Trophoblast cell (in vitro differentiated cells and primary cell): ENCODE measurements around the gene RAP1B. TPM values are rescaled to one million over a fixed set of nuclear protein-coding genes. Genes with fewer than 3 reads are reported as not detected.

Experiments used
- DNase-seq, 2 donors: peaks; one replicate each; pipeline ENCODE4 v3.0.0-alpha.2; 2016
- H2AFZ ChIP-seq: 2 replicates; pipeline ENCODE4 v1.6.1; 2013; ENCODE audit warnings: low read length, moderate library complexity, mild to moderate bottlenecking; ENCODE audit not compliant: insufficient read depth, poor library complexity
- H2AK5ac ChIP-seq: 2 replicates; pipeline ENCODE4 v1.6.1; 2013; ENCODE audit warnings: mild to moderate bottlenecking, low read length
- H2BK120ac ChIP-seq: 2 replicates; pipeline ENCODE4 v1.6.1; 2013; ENCODE audit warnings: low read length, mild to moderate bottlenecking, moderate library complexity; ENCODE audit not compliant: insufficient read depth, poor library complexity
- H2BK12ac ChIP-seq: 2 replicates; pipeline ENCODE4 v1.6.1; 2013; ENCODE audit warnings: mild to moderate bottlenecking, low read length, moderate library complexity
- H2BK5ac ChIP-seq: 2 replicates; pipeline ENCODE4 v1.6.1; 2013; ENCODE audit warnings: low read length, low read depth, moderate library complexity, mild to moderate bottlenecking; ENCODE audit not compliant: poor library complexity
- H3K14ac ChIP-seq: 2 replicates; pipeline ENCODE4 v1.6.1; 2013; ENCODE audit warnings: mild to moderate bottlenecking, low read length
- H3K18ac ChIP-seq: 2 replicates; pipeline ENCODE4 v1.6.1; 2013; ENCODE audit warnings: mild to moderate bottlenecking, low read length
- H3K23ac ChIP-seq: 2 replicates; pipeline ENCODE4 v1.6.1; 2013; ENCODE audit warnings: low read length
- H3K27ac ChIP-seq: 2 replicates; pipeline ENCODE4 v1.5.1; 2013; ENCODE audit warnings: low read depth, mild to moderate bottlenecking, inconsistent platforms, low read length, moderate library complexity
- H3K27me3 ChIP-seq: 2 replicates; pipeline ENCODE4 v1.6.1; 2013; ENCODE audit warnings: inconsistent platforms, mild to moderate bottlenecking, low read length, moderate library complexity; ENCODE audit not compliant: insufficient read depth
- H3K36me3 ChIP-seq, 2 experiments: 1 replicate in 1 of 2; 2 replicates in 1 of 2; pipeline ENCODE4 v1.6.1; 2013; ENCODE audit warnings: low read length in 2 of 2, mild to moderate bottlenecking in 2 of 2, moderate library complexity in 1 of 2; ENCODE audit not compliant: insufficient read depth in 2 of 2, control insufficient read depth in 1 of 2
- H3K4ac ChIP-seq: 2 replicates; pipeline ENCODE4 v1.6.1; 2013; ENCODE audit warnings: low read depth, mild to moderate bottlenecking, low read length, moderate library complexity
- H3K4me1 ChIP-seq, 2 experiments: 1 replicate in 1 of 2; 2 replicates in 1 of 2; pipeline ENCODE4 v1.6.1; 2013; ENCODE audit warnings: low read length in 2 of 2, mild to moderate bottlenecking in 2 of 2, moderate library complexity in 1 of 2; ENCODE audit not compliant: insufficient read depth in 2 of 2, control insufficient read depth in 1 of 2
- H3K4me2 ChIP-seq: 2 replicates; pipeline ENCODE4 v1.6.1; 2013; ENCODE audit warnings: inconsistent platforms, mild to moderate bottlenecking, low read length, moderate library complexity
- H3K4me3 ChIP-seq: 2 replicates; pipeline ENCODE4 v1.5.1; 2013; ENCODE audit warnings: mild to moderate bottlenecking, low read depth, low read length, inconsistent platforms
- H3K79me1 ChIP-seq: one replicate; pipeline ENCODE4 v1.6.1; 2013; ENCODE audit warnings: low read length
- H3K79me2 ChIP-seq: 2 replicates; pipeline ENCODE4 v1.6.1; 2013; ENCODE audit warnings: low read length, mild to moderate bottlenecking; ENCODE audit not compliant: control insufficient read depth, insufficient read depth, poor library complexity
- H3K9ac ChIP-seq: 2 replicates; pipeline ENCODE4 v1.6.1; 2013; ENCODE audit warnings: mild to moderate bottlenecking, low read length
- H3K9me3 ChIP-seq: 2 replicates; pipeline ENCODE4 v1.6.1; 2013; ENCODE audit warnings: low read depth, mild to moderate bottlenecking, control low read depth, inconsistent platforms, low read length; ENCODE audit not compliant: insufficient read depth
- H4K12ac ChIP-seq: 2 replicates; pipeline ENCODE4 v1.6.1; 2013; ENCODE audit warnings: low read depth, mild to moderate bottlenecking, low read length, moderate library complexity
- H4K8ac ChIP-seq: 2 replicates; pipeline ENCODE4 v1.6.1; 2013; ENCODE audit warnings: low read depth, mild to moderate bottlenecking, low read length, moderate library complexity
- H4K91ac ChIP-seq: one replicate; pipeline ENCODE4 v1.6.1; 2013; ENCODE audit warnings: low read depth, mild to moderate bottlenecking, low read length, moderate library complexity
- WGBS: extraction: QIAGEN DNeasy Blood & Tissue Kit; methylation state at CpG from one replicate; pipeline ENCODE4 v1.1.7; 2013; ENCODE audit warnings: missing lambda C conversion rate; ENCODE audit not compliant: insufficient read length, insufficient coverage; ENCODE audit errors: extremely low coverage; 5-methylcytosine and 5-hydroxymethylcytosine counted together
- polyA plus RNA-seq: library from polyadenylated mRNA; stranded (reverse); fragments of 200-250 nt; gene quantifications from 2 replicates; pipeline ENCODE4 v1.2.3, GENCODE V29; 2013

RAP1B gene
- 524 and 542 TPM in 2 replicates for polyA plus RNA-seq

DNA sequence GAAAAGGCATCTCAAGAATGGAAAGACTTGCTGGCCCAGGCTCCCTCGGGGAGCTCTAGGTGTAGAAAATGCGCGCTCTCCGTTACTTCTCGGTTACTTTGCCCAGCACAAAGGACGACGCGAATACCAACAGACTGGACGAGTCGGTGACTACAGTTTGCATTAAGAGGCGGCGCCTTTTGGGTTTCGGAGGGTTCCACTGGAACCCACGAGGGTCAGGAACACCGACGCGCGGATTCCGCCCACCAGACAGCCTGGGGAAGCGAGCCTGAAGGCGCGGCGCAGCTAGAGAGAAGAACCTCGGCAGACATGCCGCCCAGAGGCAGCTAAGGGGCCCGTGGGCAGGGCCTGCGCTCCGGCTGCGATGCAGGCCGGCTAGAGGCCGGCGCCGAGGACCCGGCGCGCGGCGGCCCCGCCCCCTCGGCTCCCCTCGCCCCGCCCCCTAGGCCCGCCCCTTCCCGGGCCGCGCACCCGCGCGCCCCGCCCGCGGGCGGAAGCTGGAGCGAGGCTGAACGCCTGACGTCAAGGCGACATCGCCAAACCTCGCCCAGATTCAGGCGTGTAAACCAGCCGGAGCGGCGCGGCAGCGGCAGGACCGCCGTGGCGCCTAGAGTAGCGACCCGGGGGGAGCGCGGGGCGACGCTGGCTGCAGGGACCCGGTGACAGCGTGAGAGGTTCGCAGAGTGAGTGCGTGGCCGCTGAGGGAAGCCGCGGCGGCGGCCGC lies at the start of gene RAP1B:
Gene RAP1B (plus strand): TSS at position 530 of the 724 bp plus-strand sequence. CDS start 37,826 bp downstream, outside the sequence.
- H4K12ac ChIP-seq, result peak within 1 kb of the TSS; percentile 86
- H3K79me1 ChIP-seq, result peaks cover 13% of the 10 kb centered on the region
- DNase-seq, result peak; percentile 84 to 95
- peak within 1 kb of the TSS; percentile 93 for H2BK5ac ChIP-seq
- peak within 1 kb of the TSS; percentile 96 for H3K18ac ChIP-seq
- peaks cover 15% of the 10 kb centered on the region for H3K79me2 ChIP-seq
- H3K27ac ChIP-seq, result peak within 1 kb of the TSS; percentile 93
- no CpG with 5 or more reads among the region's 84 CpGs for WGBS
- H3K27me3 ChIP-seq, result no peaks in the 10 kb centered on the region
- H3K4me1 ChIP-seq, result peaks cover 0 to 3% of the 10 kb centered on the region in 2 experiments
- H3K23ac ChIP-seq, result no peak within 1 kb of the TSS
- H2BK120ac ChIP-seq, result peak within 1 kb of the TSS; percentile 85
- peak within 1 kb of the TSS; percentile 73 for H3K4me2 ChIP-seq
- peak within 1 kb of the TSS; percentile 92 for H2AFZ ChIP-seq
- H3K4ac ChIP-seq, result peak within 1 kb of the TSS; percentile 68
- H2AK5ac ChIP-seq, result no peak within 1 kb of the TSS
- peak within 1 kb of the TSS; percentile 86 for H4K91ac ChIP-seq
- peak within 1 kb of the TSS; percentile 99 for H3K9ac ChIP-seq
- peak within 1 kb of the TSS; percentile 80 for H2BK12ac ChIP-seq
- H3K14ac ChIP-seq, result peak within 1 kb of the TSS; percentile 89
- H3K4me3 ChIP-seq, result peak within 1 kb of the TSS; percentile 97
- peak within 1 kb of the TSS; percentile 86 for H4K8ac ChIP-seq
- H3K9me3 ChIP-seq, result no peaks in the 10 kb centered on the region
- H3K36me3 ChIP-seq, result peaks cover 2% of the 10 kb centered on the region in 2 experiments

- no peak overlapping the region for H2BK120ac ChIP-seq
- H2BK12ac ChIP-seq, result no peak overlapping the region
- WGBS, result no CpG with 5 or more reads among the region's 10 CpGs
- no peaks in the 10 kb centered on the region for H3K36me3 ChIP-seq
- no peaks in the 10 kb centered on the region for H3K79me2 ChIP-seq
- no peak overlapping the region for H3K9ac ChIP-seq
- H3K27me3 ChIP-seq, result no peaks in the 10 kb centered on the region
- no peak overlapping the region for H2BK5ac ChIP-seq
- no peak overlapping the region for H3K14ac ChIP-seq
- H2AK5ac ChIP-seq, result no peak overlapping the region
- peak; percentile 68 to 96 for DNase-seq
- no peaks in the 10 kb centered on the region for H3K9me3 ChIP-seq
- no peak overlapping the region for H3K4ac ChIP-seq
- no peak overlapping the region for H3K23ac ChIP-seq
- no peak overlapping the region for H4K12ac ChIP-seq
- H3K4me2 ChIP-seq, result no peak overlapping the region
- H3K4me3 ChIP-seq, result no peak overlapping the region
- H4K8ac ChIP-seq, result no peak overlapping the region
- H3K18ac ChIP-seq, result no peak overlapping the region
- no peak overlapping the region for H3K27ac ChIP-seq
- H2AFZ ChIP-seq, result no peak overlapping the region
- peaks cover 9% of the 10 kb centered on the region for H3K79me1 ChIP-seq
- H3K4me1 ChIP-seq, result peaks cover 7 to 9% of the 10 kb centered on the region in 2 experiments
- H4K91ac ChIP-seq, result no peak overlapping the region
Measured at GRCh38 chr12:68561830-68562229, 48.9 kb upstream of the RAP1B start.

- H3K27me3 ChIP-seq, result no peaks in the 10 kb centered on the region
- H3K4ac ChIP-seq, result no peak overlapping the region
- H3K4me2 ChIP-seq, result no peak overlapping the region
- no peak overlapping the region for H3K9ac ChIP-seq
- no peak overlapping the region for H2AK5ac ChIP-seq
- no peak for DNase-seq
- no peaks in the 10 kb centered on the region for H3K9me3 ChIP-seq
- H4K8ac ChIP-seq, result no peak overlapping the region
- no peak overlapping the region for H3K14ac ChIP-seq
- no peak overlapping the region for H2BK5ac ChIP-seq
- no peak overlapping the region for H4K12ac ChIP-seq
- H4K91ac ChIP-seq, result no peak overlapping the region
- H3K18ac ChIP-seq, result no peak overlapping the region
- no peak overlapping the region for H2BK120ac ChIP-seq
- H3K4me3 ChIP-seq, result no peak overlapping the region
- H3K36me3 ChIP-seq, result no peaks in the 10 kb centered on the region
- no peak overlapping the region for H3K27ac ChIP-seq
- no peak overlapping the region for H3K23ac ChIP-seq
- H3K79me2 ChIP-seq, result no peaks in the 10 kb centered on the region
- peaks cover 7% of the 10 kb centered on the region for H3K79me1 ChIP-seq
- H2AFZ ChIP-seq, result no peak overlapping the region
- H2BK12ac ChIP-seq, result no peak overlapping the region
- WGBS, result no CpG with 5 or more reads among the region's 1 CpG
- H3K4me1 ChIP-seq, result peaks cover 7 to 9% of the 10 kb centered on the region in 2 experiments
Measured at GRCh38 chr12:68564166-68564565, 46.5 kb upstream of the RAP1B start.

- peak; percentile 74 to 96 for DNase-seq
- no peaks in the 10 kb centered on the region for H3K36me3 ChIP-seq
- no peak overlapping the region for H2BK12ac ChIP-seq
- no peak overlapping the region for H3K14ac ChIP-seq
- no peak overlapping the region for H2AK5ac ChIP-seq
- H3K4me1 ChIP-seq, result peaks cover 2% of the 10 kb centered on the region in 2 experiments
- no peaks in the 10 kb centered on the region for H3K27me3 ChIP-seq
- H3K4me3 ChIP-seq, result no peak overlapping the region
- H4K91ac ChIP-seq, result no peak overlapping the region
- H2BK120ac ChIP-seq, result no peak overlapping the region
- H3K79me2 ChIP-seq, result no peaks in the 10 kb centered on the region
- no peak overlapping the region for H2BK5ac ChIP-seq
- H4K8ac ChIP-seq, result no peak overlapping the region
- H3K79me1 ChIP-seq, result peaks cover 4% of the 10 kb centered on the region
- no peak overlapping the region for H4K12ac ChIP-seq
- H3K9ac ChIP-seq, result no peak overlapping the region
- H3K4me2 ChIP-seq, result no peak overlapping the region
- H2AFZ ChIP-seq, result no peak overlapping the region
- WGBS, result no CpG with 5 or more reads among the region's 1 CpG
- H3K4ac ChIP-seq, result no peak overlapping the region
- H3K23ac ChIP-seq, result no peak overlapping the region
- H3K18ac ChIP-seq, result no peak overlapping the region
- H3K9me3 ChIP-seq, result no peaks in the 10 kb centered on the region
- no peak overlapping the region for H3K27ac ChIP-seq
Measured at GRCh38 chr12:68565391-68565903, 45.3 kb upstream of the RAP1B start.
